ENCODE data around the gene OR51D1.

GRCh38 chr11:4682623-4683419 is 45.5 kb downstream of the OR51D1 start:
- TF ChIP-seq POLR2AphosphoS5 (IDR thresholded peaks at IDR 0.05; ENCODE audit: insufficient read depth in 1 of 2, low read depth in 1 of 2) = no peak
- no peak for TF ChIP-seq CTCF (IDR thresholded peaks at IDR 0.05)
- no peak for TF ChIP-seq POLR2A (IDR thresholded peaks at IDR 0.05)

All from vagina (tissue), 2 donors.